Ascending aorta (tissue), 2 donors: ENCODE measurements around the gene PHKG2. TPM values are rescaled to one million over a fixed set of nuclear protein-coding genes. Genes with fewer than 3 reads are reported as not detected.

Experiments
- DNase-seq, 2 donors: peaks; one replicate each; pipeline ENCODE4 v3.0.0-alpha.2; 2019; ENCODE audit warnings: low spot score in 2 of 2
- H3K27ac ChIP-seq, 2 donors: fragments of 200-600 bp; sonication (generic); one replicate each; pipeline ENCODE4 v1.5.1; 2016 to 2017; ENCODE audit warnings: mild to moderate bottlenecking in 1 of 2
- H3K27me3 ChIP-seq: fragments of 200-600 bp; sonication (generic); one replicate; pipeline ENCODE4 v1.5.1; 2017
- H3K36me3 ChIP-seq, 2 donors: fragments of 200-600 bp; sonication (generic); one replicate each; pipeline ENCODE4 v1.5.1; 2016
- H3K4me1 ChIP-seq, 2 donors: fragments of 200-600 bp; sonication (generic); one replicate each; pipeline ENCODE4 v1.5.1; 2016 to 2017; ENCODE audit warnings: mild to moderate bottlenecking in 1 of 2
- H3K4me3 ChIP-seq, 2 donors: fragments of 200-600 bp; sonication (generic); one replicate each; pipeline ENCODE4 v1.5.1; 2016 to 2017; ENCODE audit warnings: mild to moderate bottlenecking in 1 of 2
- H3K9me3 ChIP-seq, 2 donors: fragments of 200-600 bp; sonication (generic); one replicate each; pipeline ENCODE4 v1.5.1; 2016
- CTCF ChIP-seq, 3 experiments: fragments of 200-600 bp in 2 of 3; fragments of 450-650 bp in 1 of 3; sonication (generic) in 2 of 3; IDR thresholded peaks; one replicate each; pipeline ENCODE4 v1.5.1; 2016 to 2019; ENCODE audit warnings: antibody characterized with exemption in 3 of 3, mild to moderate bottlenecking in 1 of 3, moderate library complexity in 1 of 3
- intact Hi-C: fragments of 100-400 bp; cut with DNase I; formaldehyde crosslinking; loops from one replicate; pipeline ENCODE4 v1.15.1; 2023
- total RNA-seq: library from RNA; depleted of rRNA; stranded (reverse); fragments of >200 nt; gene quantifications from one replicate; pipeline ENCODE4 v1.1.0, GENCODE V29; 2016

Gene PHKG2
- total RNA-seq, 1 donor from 2014 or later: 78.8 TPM

- no peak for DNase-seq
- Histone ChIP-seq H3K27ac (no peak overlapping the region), H3K4me1 (peaks cover 2 to 12% of the 10 kb centered on the region in 2 donors)
Observed at GRCh38 chr16:30779596-30779995, 31.4 kb downstream of the PHKG2 start.

GRCh38 chr16:30780021-30780420, 31.8 kb downstream of the PHKG2 start:
- peaks cover under 1 to 8% of the 10 kb centered on the region in 2 donors for H3K4me1 ChIP-seq
- no peak overlapping the region for H3K27ac ChIP-seq
- peaks cover 27 to 30% of the 10 kb centered on the region in 2 donors for H3K36me3 ChIP-seq
- H3K27me3 ChIP-seq: no peaks in the 10 kb centered on the region
- no peak for DNase-seq
- no peak for TF ChIP-seq CTCF (IDR thresholded peaks at IDR 0.05)
- H3K4me3 ChIP-seq: no peak overlapping the region
- H3K9me3 ChIP-seq: no peaks in the 10 kb centered on the region
- intact Hi-C loops: no loop called here

More at GRCh38 chr16:30779596-30779995, 31.4 kb downstream of the PHKG2 start:
- no peaks in the 10 kb centered on the region for H3K9me3 ChIP-seq
- H3K4me3 ChIP-seq: no peak overlapping the region
- H3K36me3 ChIP-seq: peaks cover 27 to 30% of the 10 kb centered on the region in 2 donors
- intact Hi-C loops: loop anchor here (5.0 kb wide), 1 partner anchor 33 kb away; no protein-coding TSS in a partner anchor
- no peak for TF ChIP-seq CTCF (IDR thresholded peaks at IDR 0.05)
- no peaks in the 10 kb centered on the region for H3K27me3 ChIP-seq

GRCh38 chr16:30780549-30780948, 32.3 kb downstream of the PHKG2 start:
- Histone ChIP-seq H3K27me3 (no peaks in the 10 kb centered on the region), H3K4me3 (no peak overlapping the region), H3K36me3 (peaks cover 27 to 30% of the 10 kb centered on the region in 2 donors), H3K27ac (no peak overlapping the region), H3K4me1 (peaks cover 0 to 7% of the 10 kb centered on the region in 2 donors), H3K9me3 (no peaks in the 10 kb centered on the region)
- intact Hi-C loops: no loop called here
- no peak for TF ChIP-seq CTCF (IDR thresholded peaks at IDR 0.05)
- no peak for DNase-seq

- H3K36me3 ChIP-seq: peaks cover 27 to 30% of the 10 kb centered on the region in 2 donors
- no peaks in the 10 kb centered on the region for H3K27me3 ChIP-seq
- no peak for DNase-seq
- intact Hi-C loops: no loop called here
- H3K27ac ChIP-seq: no peak overlapping the region
- H3K4me1 ChIP-seq: peaks cover 4 to 7% of the 10 kb centered on the region in 2 donors
- H3K4me3 ChIP-seq: no peak overlapping the region
- H3K9me3 ChIP-seq: no peaks in the 10 kb centered on the region
- no peak for TF ChIP-seq CTCF (IDR thresholded peaks at IDR 0.05)
Observed at GRCh38 chr16:30782486-30783279, 34.5 kb downstream of the PHKG2 start.

- no peak overlapping the region for H3K27ac ChIP-seq
- DNase-seq: no peak
- intact Hi-C loops: no loop called here
- H3K36me3 ChIP-seq: peaks cover 27 to 30% of the 10 kb centered on the region in 2 donors
- no peak overlapping the region for H3K4me3 ChIP-seq
- H3K4me1 ChIP-seq: peaks cover 4 to 7% of the 10 kb centered on the region in 2 donors
- TF ChIP-seq CTCF (IDR thresholded peaks at IDR 0.05): no peak
- no peaks in the 10 kb centered on the region for H3K9me3 ChIP-seq
- no peaks in the 10 kb centered on the region for H3K27me3 ChIP-seq
Observed at GRCh38 chr16:30783280-30784109, 35.3 kb downstream of the PHKG2 start.
